Ovary (tissue), 9 donors: Measurements from ENCODE around the gene BICDL2. TPM values are rescaled to one million over a fixed set of nuclear protein-coding genes. Genes with fewer than 3 reads are reported as not detected.
A peak's percentile ranks its signal among the peaks of the same experiment; 100 is the strongest.

Source experiments
- DNase-seq, 5 donors: peaks; one replicate each; pipeline ENCODE4 v3.0.0-alpha.2; 2019 to 2020
- H3K27ac ChIP-seq, 2 donors: fragments of 200-600 bp; one replicate each; pipeline versions ENCODE4 v1.5.1 to v1.8.0; 2019 to 2022
- H3K27me3 ChIP-seq: fragments of 200-600 bp; one replicate; pipeline ENCODE4 v1.8.0; 2022
- H3K36me3 ChIP-seq: fragments of 200-600 bp; sonication (generic); one replicate; pipeline ENCODE4 v1.5.1; 2019
- H3K4me1 ChIP-seq: one replicate; pipeline ENCODE4 v1.8.1; 2013; ENCODE audit warnings: mild to moderate bottlenecking, moderate library complexity; ENCODE audit not compliant: insufficient read depth
- H3K4me3 ChIP-seq: fragments of 200-600 bp; sonication (generic); one replicate; pipeline ENCODE4 v1.5.1; 2017
- H3K9me3 ChIP-seq, 2 donors: fragments of 200-600 bp in 1 of 2; sonication (generic) in 1 of 2; one replicate each; pipeline versions ENCODE4 v1.5.1 to v1.8.1; 2013 to 2019; ENCODE audit warnings: mild to moderate bottlenecking in 1 of 2, moderate library complexity in 1 of 2
- EP300 ChIP-seq: sonication (generic); formaldehyde crosslinking; IDR thresholded peaks from one replicate; pipeline ENCODE4 v1.6.1; 2017; ENCODE audit warnings: antibody characterized with exemption
- POLR2A ChIP-seq: fragments of 450-650 bp; IDR thresholded peaks from one replicate; pipeline ENCODE4 v1.6.1; 2017; ENCODE audit warnings: antibody characterized with exemption, mild to moderate bottlenecking, moderate library complexity
- WGBS, 3 donors: extraction: QIAGEN DNeasy Blood & Tissue Kit in 1 of 3; methylation state at CpG; one replicate each; pipeline versions ENCODE4 v1.1.5 to v1.1.7; 2013 to 2017; 5-methylcytosine and 5-hydroxymethylcytosine counted together
- intact Hi-C, 4 donors: fragments of 100-400 bp; cut with DNase I; formaldehyde crosslinking; loops; one replicate each; pipeline versions ENCODE4 v1.11.0 to v1.15.1; 2022 to 2023
- polyA plus RNA-seq, 2 donors: library from polyadenylated mRNA; stranded (reverse); fragments of 200-250 nt in 1 of 2; fragments of 350-450 nt in 1 of 2; fragmentation: Illumina TruSeq in 1 of 2; extraction: RNeasy Lipid Tissue Mini Kit (QIAGEN cat#74804) in 1 of 2; gene quantifications; one replicate each; pipeline ENCODE4 v1.2.3, GENCODE V29; 2013 to 2014
- total RNA-seq, 7 donors: library from RNA; depleted of rRNA in 2 of 7; stranded (reverse); fragments of >200 nt in 2 of 7; fragmentation: NEBNext Ultra II Directional in 3 of 7; extraction: Animal tissue kit (Norgen Biotek cat#: 25700) in 3 of 7; gene quantifications; one replicate each; pipeline versions ENCODE4 v1.1.0 to v1.2.4, GENCODE V29; 2016 to 2023
- TF ChIP-seq, protein P1 (sequence below), 3 donors: fragments of 450-650 bp in 2 of 3; fragments of 200-600 bp in 1 of 3; IDR thresholded peaks; one replicate each; pipeline versions ENCODE4 v1.5.1 to v1.8.0; 2016 to 2022; ENCODE audit warnings: antibody characterized with exemption in 3 of 3, mild to moderate bottlenecking in 1 of 3
- donor health status: DM: no; HTN: no; CAD: no; lungs with moderate emphysema.
- donor health status: DM: no; HTN: no; CAD: no.
- donor health status: Bipolar disorder and iron deficiency.
- donor health status: DM: yes; HTN: yes; CAD: no.
- donor health status: DM: no; HTN: no; CAD: no.
- donor health status: DM: yes; HTN: yes; CAD: no.

The BICDL2 gene
- total and polyA plus RNA-seq, 9 donors: 0.02 to 21.9 (median 1.3) TPM; not detected in 3

DNA sequence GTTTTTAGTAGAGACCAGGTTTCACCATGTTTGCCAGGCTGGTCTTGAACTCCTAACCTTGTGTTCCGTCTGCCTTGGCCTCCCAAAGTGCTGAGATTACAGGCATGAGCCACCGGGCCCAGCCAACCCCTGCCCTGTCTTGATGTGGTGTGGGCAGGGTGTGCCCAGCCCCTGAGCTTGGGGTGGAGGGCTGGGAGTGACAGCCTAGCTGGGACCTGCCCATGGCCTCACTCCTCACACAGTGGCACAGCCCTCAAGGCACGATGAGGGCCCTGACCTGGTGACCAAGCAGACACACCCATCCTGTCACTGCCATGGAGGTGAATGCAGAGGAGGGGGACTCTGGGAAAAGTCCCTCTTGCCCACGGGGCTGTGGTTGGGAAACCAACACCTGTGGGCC lies 31.7 kb upstream of the BICDL2 start:
- H3K9me3 ChIP-seq: no peaks in the 10 kb centered on the region
- TF ChIP-seq EP300 (no peak), POLR2A (no peak)
- TF ChIP-seq, protein P1, sequence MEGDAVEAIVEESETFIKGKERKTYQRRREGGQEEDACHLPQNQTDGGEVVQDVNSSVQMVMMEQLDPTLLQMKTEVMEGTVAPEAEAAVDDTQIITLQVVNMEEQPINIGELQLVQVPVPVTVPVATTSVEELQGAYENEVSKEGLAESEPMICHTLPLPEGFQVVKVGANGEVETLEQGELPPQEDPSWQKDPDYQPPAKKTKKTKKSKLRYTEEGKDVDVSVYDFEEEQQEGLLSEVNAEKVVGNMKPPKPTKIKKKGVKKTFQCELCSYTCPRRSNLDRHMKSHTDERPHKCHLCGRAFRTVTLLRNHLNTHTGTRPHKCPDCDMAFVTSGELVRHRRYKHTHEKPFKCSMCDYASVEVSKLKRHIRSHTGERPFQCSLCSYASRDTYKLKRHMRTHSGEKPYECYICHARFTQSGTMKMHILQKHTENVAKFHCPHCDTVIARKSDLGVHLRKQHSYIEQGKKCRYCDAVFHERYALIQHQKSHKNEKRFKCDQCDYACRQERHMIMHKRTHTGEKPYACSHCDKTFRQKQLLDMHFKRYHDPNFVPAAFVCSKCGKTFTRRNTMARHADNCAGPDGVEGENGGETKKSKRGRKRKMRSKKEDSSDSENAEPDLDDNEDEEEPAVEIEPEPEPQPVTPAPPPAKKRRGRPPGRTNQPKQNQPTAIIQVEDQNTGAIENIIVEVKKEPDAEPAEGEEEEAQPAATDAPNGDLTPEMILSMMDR (IDR thresholded peaks at IDR 0.05): no peak
- H3K27ac ChIP-seq: no peak overlapping the region
- peaks cover 10% of the 10 kb centered on the region for H3K4me1 ChIP-seq
- H3K4me3 ChIP-seq: no peak overlapping the region
- DNase-seq: no peak
- intact Hi-C loops: no loop called here
- no peaks in the 10 kb centered on the region for H3K27me3 ChIP-seq
- H3K36me3 ChIP-seq: no peaks in the 10 kb centered on the region
- WGBS, 3 donors: 59 to 80% (median 64%) methylated on average over 4 of the region's 4 CpGs

DNA sequence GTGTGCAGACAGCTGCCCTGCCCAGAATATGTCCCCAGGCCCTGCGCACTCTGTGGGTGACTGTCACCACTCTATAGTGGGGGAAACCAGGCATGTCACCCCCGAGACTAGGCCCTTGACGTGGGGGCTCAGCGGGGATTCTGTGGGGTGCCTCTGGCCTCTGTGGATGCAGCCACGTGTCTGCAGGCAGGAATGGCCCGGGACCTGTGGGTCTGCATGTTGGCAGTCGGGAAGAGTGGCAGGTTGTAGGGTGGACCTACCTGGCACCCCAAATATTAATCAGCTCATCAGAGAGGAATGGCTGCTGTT lies 29.6 kb upstream of the BICDL2 start:
- Histone ChIP-seq H3K9me3 (no peaks in the 10 kb centered on the region), H3K36me3 (no peaks in the 10 kb centered on the region), H3K27me3 (no peaks in the 10 kb centered on the region), H3K4me1 (peaks cover 10% of the 10 kb centered on the region), H3K4me3 (no peak overlapping the region), H3K27ac (no peak overlapping the region)
- 86 to 89% (median 87%) methylated on average over 7 of the region's 7 CpGs for WGBS, 3 donors
- TF ChIP-seq, protein P1 (IDR thresholded peaks at IDR 0.05): no peak
- TF ChIP-seq EP300 (no peak), POLR2A (no peak)
- DNase-seq: no peak
- intact Hi-C loops: no loop called here

DNA sequence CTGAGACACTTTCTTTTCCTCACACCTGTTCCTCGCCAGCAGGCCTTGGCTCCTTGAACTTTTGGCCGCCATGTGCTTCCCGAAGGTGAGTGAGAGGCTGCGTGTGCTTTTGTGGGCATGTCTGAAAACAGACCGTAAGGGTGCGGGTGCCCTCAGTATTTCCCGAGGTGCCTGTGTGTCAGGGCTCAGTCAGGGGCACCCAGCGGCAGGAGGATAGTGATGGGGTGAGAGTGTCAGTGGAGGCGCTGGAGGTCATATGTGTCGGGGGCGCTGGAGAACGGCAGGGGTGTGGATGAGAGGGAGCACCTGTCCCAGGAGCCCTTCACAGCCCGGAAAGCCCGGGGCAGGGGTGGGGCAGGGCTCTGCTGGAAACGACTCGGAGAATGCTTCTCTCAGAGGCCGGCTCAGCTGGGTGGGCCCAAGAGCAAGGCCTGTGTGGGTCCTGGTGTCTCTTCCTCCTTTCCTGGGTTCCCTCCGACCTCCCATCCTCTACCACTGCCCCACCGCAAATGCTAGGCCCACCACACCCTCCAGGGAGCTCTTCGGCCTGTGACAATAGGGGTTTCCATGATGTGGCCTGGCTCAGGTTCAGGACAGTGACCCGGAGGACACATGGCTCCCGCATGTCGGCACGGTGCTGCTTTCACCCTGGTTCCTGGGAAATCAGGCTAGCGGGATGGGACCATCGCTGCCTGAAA lies 29.1 kb upstream of the BICDL2 start:
- Histone ChIP-seq H3K27me3 (no peaks in the 10 kb centered on the region), H3K4me1 (peaks cover 10% of the 10 kb centered on the region), H3K4me3 (peak overlapping the region; percentile 18), H3K27ac (no peak overlapping the region), H3K9me3 (no peaks in the 10 kb centered on the region), H3K36me3 (no peaks in the 10 kb centered on the region)
- no peak for DNase-seq
- TF ChIP-seq POLR2A: no peak
- TF ChIP-seq EP300: no peak
- TF ChIP-seq, protein P1 (IDR thresholded peaks at IDR 0.05): no peak
- intact Hi-C loops: no loop called here
- 26 to 32% (median 28%) methylated on average over 26 of the region's 26 CpGs for WGBS, 3 donors

DNA sequence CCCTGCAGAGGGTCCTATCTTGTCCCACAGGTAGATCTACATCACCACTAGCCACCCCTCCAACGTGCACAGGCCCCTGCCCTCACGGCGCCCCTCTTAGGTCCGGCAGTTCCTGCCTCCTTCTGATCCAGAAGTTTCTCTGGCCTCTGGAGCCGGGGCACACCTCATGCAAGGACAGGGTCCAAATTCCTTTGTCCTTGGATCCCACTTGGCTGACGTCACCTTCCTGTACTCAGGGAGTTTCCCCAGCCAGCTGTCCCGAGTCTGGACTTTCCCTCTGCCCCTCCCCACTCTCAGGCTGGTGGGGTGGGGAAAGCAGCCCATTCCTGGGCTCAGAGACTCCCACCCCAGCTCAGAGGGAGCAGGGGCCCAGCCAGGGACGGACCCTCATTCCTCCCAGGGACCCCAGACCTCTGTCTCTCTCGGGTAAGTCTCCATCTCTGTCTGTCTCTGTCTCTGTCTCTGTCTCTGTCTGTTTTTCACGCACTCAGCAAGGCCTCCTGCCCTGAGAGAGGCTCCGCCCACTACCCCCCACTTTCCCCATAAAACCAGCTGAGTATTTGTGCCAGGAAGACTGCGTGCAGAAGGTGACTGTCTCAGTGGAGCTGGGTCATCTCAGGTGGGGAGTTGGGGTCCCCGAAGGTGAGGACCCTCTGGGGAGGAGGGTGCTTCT lies 28.5 kb upstream of the BICDL2 start, which contains the start of gene IL32:
Gene IL32, plus strand, starts transcription at position 572 of the 673 bp plus-strand sequence. CDS start 172 bp downstream, outside the sequence.
- TF ChIP-seq POLR2A (no peak), EP300 (no peak)
- TF ChIP-seq, protein P1 (IDR thresholded peaks at IDR 0.05): no peak
- intact Hi-C loops: no loop called here
- H3K4me1 ChIP-seq: peaks cover 10% of the 10 kb centered on the region
- no peaks in the 10 kb centered on the region for H3K36me3 ChIP-seq
- peak within 1 kb of the TSS in 1 of 2 donors; percentile 58 for H3K27ac ChIP-seq
- DNase-seq: peak in 4 of 5 donors; percentile 38 to 78 (median 62)
- peak within 1 kb of the TSS; percentile 18 for H3K4me3 ChIP-seq
- no peaks in the 10 kb centered on the region for H3K9me3 ChIP-seq
- no peaks in the 10 kb centered on the region for H3K27me3 ChIP-seq
- WGBS, 3 donors: 5 to 13% (median 13%) methylated on average over 13 of the region's 13 CpGs
